ENCODE data around the gene C10orf53.

DNA sequence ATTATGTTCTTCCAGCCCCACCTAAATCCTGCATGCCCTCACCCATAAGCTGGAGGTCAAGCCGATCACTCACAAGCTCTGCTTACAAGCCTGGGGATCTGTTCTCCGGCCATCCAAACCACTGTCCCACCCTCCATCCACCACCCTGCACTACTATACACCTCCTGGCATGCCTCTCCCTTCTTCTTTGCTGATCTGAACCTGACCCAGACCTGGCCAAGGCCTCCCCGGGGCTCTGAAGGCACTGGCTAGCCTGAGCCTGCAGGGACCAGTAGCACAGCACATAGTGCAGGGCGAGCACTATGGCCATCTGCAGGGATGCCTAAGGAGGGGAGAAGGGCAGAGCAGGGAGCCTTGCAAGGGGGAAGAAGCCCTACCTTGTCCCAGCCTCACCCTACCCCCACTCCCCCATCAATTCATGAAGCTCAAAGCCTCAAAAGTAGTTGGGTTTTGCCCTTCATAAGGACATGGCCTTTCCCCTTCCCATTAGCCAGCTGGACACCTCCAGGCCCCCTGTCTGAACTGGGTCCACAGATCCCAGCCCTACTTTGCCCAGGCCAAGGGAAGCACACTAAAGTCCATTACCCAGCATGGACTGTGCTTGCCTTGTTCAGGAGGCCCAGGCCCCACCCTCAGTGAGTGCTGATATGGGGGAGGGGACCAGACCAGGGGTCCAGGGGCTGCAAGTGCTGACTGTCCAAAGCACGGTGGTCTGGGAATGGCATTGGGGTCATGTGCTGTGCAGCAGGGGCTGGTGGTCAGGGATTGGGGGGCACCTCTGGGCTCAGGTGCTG lies 36.0 kb upstream of the C10orf53 start:
- TF ChIP-seq, protein P1, sequence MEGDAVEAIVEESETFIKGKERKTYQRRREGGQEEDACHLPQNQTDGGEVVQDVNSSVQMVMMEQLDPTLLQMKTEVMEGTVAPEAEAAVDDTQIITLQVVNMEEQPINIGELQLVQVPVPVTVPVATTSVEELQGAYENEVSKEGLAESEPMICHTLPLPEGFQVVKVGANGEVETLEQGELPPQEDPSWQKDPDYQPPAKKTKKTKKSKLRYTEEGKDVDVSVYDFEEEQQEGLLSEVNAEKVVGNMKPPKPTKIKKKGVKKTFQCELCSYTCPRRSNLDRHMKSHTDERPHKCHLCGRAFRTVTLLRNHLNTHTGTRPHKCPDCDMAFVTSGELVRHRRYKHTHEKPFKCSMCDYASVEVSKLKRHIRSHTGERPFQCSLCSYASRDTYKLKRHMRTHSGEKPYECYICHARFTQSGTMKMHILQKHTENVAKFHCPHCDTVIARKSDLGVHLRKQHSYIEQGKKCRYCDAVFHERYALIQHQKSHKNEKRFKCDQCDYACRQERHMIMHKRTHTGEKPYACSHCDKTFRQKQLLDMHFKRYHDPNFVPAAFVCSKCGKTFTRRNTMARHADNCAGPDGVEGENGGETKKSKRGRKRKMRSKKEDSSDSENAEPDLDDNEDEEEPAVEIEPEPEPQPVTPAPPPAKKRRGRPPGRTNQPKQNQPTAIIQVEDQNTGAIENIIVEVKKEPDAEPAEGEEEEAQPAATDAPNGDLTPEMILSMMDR (IDR thresholded peaks at IDR 0.05): no peak
- no peak for TF ChIP-seq POLR2A (IDR thresholded peaks at IDR 0.05)

All from right lobe of liver (tissue), 4 donors.